Testis (tissue), 2 donors: ENCODE measurements around the gene ASB3.
A peak's percentile ranks its signal among the peaks of the same experiment; 100 is the strongest.

ENCODE experiments used
- CTCF ChIP-seq, 3 experiments: fragments of 450-650 bp in 2 of 3; fragments of 200-600 bp in 1 of 3; sonication (generic) in 1 of 3; IDR thresholded peaks; one replicate each; pipeline ENCODE4 v1.5.1; 2016 to 2019; ENCODE audit warnings: antibody characterized with exemption in 3 of 3, mild to moderate bottlenecking in 2 of 3, moderate library complexity in 1 of 3
- POLR2A ChIP-seq: fragments of 450-650 bp; IDR thresholded peaks from one replicate; pipeline ENCODE4 v1.6.1; 2017; ENCODE audit warnings: antibody characterized with exemption, mild to moderate bottlenecking, moderate library complexity

GRCh38 chr2:53786705-53787613, at the start of gene ASB3, which contains the start of gene ERLEC1:
- TF ChIP-seq CTCF (IDR thresholded peaks at IDR 0.05) (no peak), POLR2A (peak; percentile 8)
